Activated CD4-positive, alpha-beta T cell treated with anti-CD3 and anti-CD28 coated beads for 4 hours (primary cell): ENCODE results near the gene CYP26A1.

ENCODE experiments used
- DNase-seq, 2 donors: peaks; one replicate each; pipeline ENCODE4 v3.0.0-alpha.2; 2020

The CYP26A1 gene

DNA sequence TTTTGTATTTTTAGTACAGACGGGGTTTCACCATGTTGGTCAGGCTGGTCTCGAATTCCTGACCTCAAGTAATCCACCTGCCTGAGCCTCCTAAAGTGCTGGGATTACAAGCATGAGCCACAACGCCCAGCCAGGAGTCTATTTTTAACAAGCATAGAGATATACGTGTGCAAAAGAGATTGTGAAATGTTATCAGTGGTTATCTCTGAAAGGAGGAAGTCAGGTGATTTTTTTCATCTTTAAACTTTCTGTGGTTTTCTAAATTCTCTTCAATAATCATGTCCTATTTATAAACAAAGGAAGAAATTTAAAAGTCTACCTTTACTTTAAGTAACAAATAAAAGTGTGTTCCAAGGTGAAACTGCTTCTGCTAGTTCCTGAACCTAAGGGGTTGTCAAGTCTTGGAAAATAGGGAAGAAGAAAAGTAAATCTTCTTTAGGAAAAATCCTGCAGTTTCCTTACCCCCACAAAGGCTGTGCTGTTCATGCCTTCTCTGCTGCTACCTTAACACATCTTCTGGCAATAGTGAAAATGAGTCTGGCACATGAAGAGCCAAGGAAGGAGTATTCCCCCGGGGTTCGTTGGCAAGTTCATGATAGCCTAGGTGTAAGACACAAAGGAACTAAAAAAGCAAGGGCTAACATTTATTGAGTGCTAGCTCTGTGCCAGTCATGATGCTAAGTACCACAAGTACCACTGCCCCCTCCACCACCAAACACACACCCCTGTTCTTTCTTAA, 51.1 kb downstream of the CYP26A1 start:
- DNase-seq = no peak

DNA sequence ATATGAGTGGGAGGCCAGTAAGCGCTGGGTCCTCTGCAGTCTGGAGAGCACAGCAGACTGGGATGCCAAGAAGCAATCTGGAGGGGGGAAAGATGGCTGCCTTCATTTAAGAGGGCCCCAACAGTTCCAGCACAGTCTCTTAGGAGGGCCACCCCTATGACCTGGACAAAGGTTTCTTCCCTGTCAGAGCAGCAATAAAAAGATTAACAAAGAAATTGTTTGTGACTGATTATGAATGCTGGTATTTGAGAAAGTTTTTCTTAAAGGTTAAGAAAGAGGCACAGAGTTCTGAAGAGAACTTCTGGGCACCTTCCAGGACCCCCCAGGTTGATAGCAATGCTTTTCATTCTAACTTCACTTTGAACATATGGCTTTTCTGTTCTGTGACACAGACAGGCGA, 52.3 kb downstream of the CYP26A1 start:
- DNase-seq = no peak

DNA sequence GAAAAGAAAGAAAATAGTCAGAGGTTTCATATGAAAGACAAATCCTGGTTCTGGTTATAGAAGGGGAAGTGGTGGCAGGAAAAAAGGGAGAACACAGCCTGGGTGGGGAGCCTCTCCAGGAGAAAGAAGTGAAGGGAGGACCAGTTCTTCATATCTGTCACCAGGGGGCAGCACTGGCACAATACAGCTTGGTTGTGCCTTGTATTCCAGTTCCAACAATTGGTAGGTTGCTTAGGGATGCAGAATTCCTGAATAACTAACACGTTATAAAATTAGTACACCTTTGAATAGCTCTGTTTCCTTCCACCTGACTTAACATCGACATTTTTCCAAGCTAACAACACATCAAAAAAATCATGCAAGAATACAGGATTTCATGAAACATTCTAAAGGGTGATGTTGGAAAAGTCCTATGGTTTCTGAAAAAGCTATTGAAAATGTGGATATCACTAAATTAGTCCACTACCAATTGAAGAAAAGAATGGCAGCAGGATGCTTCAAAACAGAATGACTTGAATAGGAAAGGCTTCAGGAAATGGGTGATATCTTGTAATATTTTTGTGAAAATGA, 52.9 kb downstream of the CYP26A1 start:
- no peak for DNase-seq
